Right lobe of liver (tissue), 4 donors: ENCODE data around the gene SCUBE1.

Source experiments
- CTCF ChIP-seq, 4 donors: fragments of 200-600 bp in 3 of 4; fragments of 450-650 bp in 1 of 4; IDR thresholded peaks; one replicate each; pipeline versions ENCODE4 v1.5.1 to v1.8.0; 2016 to 2022; ENCODE audit warnings: antibody characterized with exemption in 4 of 4, mild to moderate bottlenecking in 2 of 4
- POLR2A ChIP-seq: fragments of 450-650 bp; IDR thresholded peaks from one replicate; pipeline ENCODE4 v1.6.1; 2017; ENCODE audit warnings: antibody characterized with exemption, mild to moderate bottlenecking
- donor health status: DM: no; HTN: no; CAD: no.
- donor health status: DM: no; HTN: no; CAD: no.
- donor health status: DM: no; HTN: yes; CAD: no.

- no peak for TF ChIP-seq POLR2A
- no peak for TF ChIP-seq CTCF (IDR thresholded peaks at IDR 0.05)
These were observed 130.7 kb downstream of the SCUBE1 start for GRCh38 chr22:43212434-43212952.
